ENCODE measurements around the gene PLPP4.

The PLPP4 gene

DNA sequence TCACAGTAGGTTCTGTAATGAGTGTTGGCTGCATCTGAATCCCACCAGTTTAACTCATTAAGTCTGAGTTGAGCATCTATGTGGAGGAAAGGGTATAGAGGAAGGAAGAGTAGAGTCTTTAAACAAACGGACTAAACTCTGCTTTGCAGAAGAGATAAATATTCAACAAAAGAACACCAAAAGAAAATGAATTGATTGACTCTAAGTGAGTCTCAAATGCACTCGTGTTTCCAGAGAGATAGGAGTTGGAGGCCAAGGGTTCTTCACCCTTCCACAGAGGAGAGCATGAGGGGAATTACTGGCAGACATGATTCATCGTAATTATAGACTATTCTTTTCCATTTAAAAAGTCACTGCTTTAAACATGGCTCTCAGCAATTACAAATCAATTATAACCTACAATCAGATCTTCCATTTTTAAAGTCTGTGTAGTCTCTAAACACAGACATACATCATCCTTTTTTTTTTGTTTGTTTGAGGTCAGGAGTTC, 56.3 kb downstream of the PLPP4 start:
- no peak for TF ChIP-seq CTCF (IDR thresholded peaks at IDR 0.05; ENCODE audit: low read depth, low read length, missing control alignments)

DNA sequence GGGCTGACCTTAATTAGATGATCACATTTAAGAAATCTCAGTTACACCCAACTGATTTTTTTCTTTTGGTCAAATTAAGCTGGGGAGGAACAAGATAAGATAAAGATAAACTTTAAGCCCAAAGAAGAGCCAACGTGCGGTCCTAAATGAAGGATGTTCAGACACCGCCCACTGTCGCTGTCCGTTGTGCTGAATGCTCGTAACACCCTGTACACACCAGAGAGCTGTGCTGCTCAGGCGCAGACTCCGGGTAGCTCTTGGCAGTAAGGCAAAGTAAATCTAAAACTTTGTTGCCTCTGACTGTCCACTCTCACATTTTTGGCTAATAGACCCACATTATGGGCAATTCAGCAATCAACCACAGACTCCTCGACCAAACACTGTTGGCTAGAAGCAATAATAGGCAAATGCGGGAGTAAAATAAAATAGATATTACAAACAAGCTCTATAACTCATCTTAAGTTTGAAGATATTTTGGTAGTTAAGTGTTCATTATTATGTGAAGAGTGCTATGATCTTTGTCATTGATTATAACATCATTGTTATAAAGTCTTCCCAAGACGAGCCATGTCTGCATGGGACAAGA, 57.1 kb downstream of the PLPP4 start:
- no peak for TF ChIP-seq CTCF (IDR thresholded peaks at IDR 0.05; ENCODE audit: low read depth, low read length, missing control alignments)
- no peak overlapping the region for H3K4me3 ChIP-seq (ENCODE audit: low read depth, low read length)
- no peak for DNase-seq (ENCODE audit: low read depth)

More for the DNA sequence above, 56.3 kb downstream of the PLPP4 start:
- H3K4me3 ChIP-seq (ENCODE audit: low read depth, low read length) = no peak overlapping the region
- DNase-seq (ENCODE audit: low read depth) = no peak

DNA sequence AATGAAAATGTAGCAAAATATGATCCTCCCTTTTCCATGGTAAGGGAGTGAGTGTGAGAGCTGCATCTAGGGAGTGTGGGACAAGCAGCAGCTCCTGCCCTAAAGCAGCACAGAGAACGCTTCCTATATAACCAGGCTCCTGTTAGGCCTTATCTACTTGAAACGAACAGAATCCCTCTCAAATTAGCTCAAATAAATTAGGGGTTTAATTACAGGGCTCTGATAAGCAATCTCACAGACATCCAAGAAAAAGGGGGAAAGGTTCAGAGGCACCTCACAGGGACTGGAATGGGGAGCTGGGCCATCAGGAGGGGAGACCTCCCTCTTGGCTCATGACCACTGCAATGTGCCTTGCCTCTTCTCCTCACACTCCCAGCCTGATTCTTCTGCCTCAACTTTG, 57.9 kb downstream of the PLPP4 start:
- H3K4me3 ChIP-seq (ENCODE audit: low read depth, low read length) = no peak overlapping the region
- no peak for TF ChIP-seq CTCF (IDR thresholded peaks at IDR 0.05; ENCODE audit: low read depth, low read length, missing control alignments)
- DNase-seq (ENCODE audit: low read depth) = no peak

DNA sequence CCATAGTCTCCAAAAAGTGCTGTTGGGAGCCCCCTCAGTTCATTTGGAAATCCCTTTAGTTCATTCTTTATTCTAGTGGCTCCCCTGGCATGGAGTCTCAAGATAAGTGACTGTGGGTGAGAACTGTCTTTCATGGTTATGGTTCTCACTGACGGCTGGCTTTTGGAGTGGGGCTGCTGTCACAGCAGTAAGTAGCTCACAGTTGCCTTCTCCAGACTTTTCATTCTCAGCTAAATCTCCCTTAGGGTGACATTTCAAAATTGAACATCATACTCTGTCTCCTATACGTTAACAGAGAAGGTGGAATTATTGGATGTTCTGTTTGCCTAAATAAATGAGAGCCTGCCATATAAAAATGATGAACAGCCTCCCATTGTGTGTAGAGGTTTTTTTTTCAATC, 58.7 kb downstream of the PLPP4 start:
- no peak for DNase-seq (ENCODE audit: low read depth)
- no peak overlapping the region for H3K4me3 ChIP-seq (ENCODE audit: low read depth, low read length)
- TF ChIP-seq CTCF (IDR thresholded peaks at IDR 0.05; ENCODE audit: low read depth, low read length, missing control alignments) = no peak

DNA sequence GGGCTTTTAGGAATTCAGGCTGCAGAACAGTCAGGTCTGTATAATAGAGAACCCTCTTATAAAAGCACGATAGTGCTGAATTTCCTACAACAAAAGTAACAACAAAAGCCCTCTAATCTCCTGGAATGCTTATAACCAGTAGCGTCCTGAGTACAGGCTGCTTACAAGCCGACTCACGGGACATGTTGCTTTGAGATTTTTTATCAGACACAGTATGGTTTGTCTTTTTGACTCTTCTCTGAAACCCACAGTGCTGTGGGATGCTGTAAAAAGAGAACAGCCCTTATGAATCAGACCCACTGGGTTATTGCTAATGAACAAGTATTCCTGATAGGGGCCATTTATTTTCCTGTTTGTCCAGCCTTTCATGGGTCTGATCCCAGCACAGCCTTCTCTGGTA, 59.4 kb downstream of the PLPP4 start:
- no peak for DNase-seq (ENCODE audit: low read depth)
- TF ChIP-seq CTCF (IDR thresholded peaks at IDR 0.05; ENCODE audit: low read depth, low read length, missing control alignments) = no peak
- no peak overlapping the region for H3K4me3 ChIP-seq (ENCODE audit: low read depth, low read length)

GRCh38 chr10:120517196-120517595, 60.2 kb downstream of the PLPP4 start:
- no peak overlapping the region for H3K4me3 ChIP-seq (ENCODE audit: low read depth, low read length)
- no peak for TF ChIP-seq CTCF (IDR thresholded peaks at IDR 0.05; ENCODE audit: low read depth, low read length, missing control alignments)
- DNase-seq (ENCODE audit: low read depth) = no peak

GRCh38 chr10:120517881-120518484, 61.0 kb downstream of the PLPP4 start:
- no peak for DNase-seq (ENCODE audit: low read depth)
- no peak for TF ChIP-seq CTCF (IDR thresholded peaks at IDR 0.05; ENCODE audit: low read depth, low read length, missing control alignments)
- H3K4me3 ChIP-seq (ENCODE audit: low read depth, low read length) = no peak overlapping the region
